Astrocyte of the cerebellum (primary cell): ENCODE measurements around the gene ADIPOR2.

ENCODE experiments used
- DNase-seq: peaks from one replicate; pipeline ENCODE4 v3.0.0-alpha.2; 2011; ENCODE audit warnings: low read depth
- H3K4me3 ChIP-seq: 2 replicates; pipeline ENCODE4 v1.5.1; 2011; ENCODE audit warnings: mild to moderate bottlenecking, low read depth, low read length, moderate library complexity
- in situ Hi-C: cut with HindIII; loops from 2 replicates; pipeline ENCODE4 v1.10.0; 2017; ENCODE audit warnings: low sequenced_read_pairs
- TF ChIP-seq, protein P1 (sequence below): IDR thresholded peaks from 2 replicates; pipeline ENCODE4 v1.5.1; 2012; ENCODE audit warnings: low read length, low read depth, moderate library complexity, mild to moderate bottlenecking; ENCODE audit errors: missing control alignments

Gene ADIPOR2

GRCh38 chr12:1776170-1776921, 85.5 kb downstream of the ADIPOR2 start:
- in situ Hi-C loops, result no loop called here
- DNase-seq, result no peak
- H3K4me3 ChIP-seq, result no peak overlapping the region
- TF ChIP-seq, protein P1, sequence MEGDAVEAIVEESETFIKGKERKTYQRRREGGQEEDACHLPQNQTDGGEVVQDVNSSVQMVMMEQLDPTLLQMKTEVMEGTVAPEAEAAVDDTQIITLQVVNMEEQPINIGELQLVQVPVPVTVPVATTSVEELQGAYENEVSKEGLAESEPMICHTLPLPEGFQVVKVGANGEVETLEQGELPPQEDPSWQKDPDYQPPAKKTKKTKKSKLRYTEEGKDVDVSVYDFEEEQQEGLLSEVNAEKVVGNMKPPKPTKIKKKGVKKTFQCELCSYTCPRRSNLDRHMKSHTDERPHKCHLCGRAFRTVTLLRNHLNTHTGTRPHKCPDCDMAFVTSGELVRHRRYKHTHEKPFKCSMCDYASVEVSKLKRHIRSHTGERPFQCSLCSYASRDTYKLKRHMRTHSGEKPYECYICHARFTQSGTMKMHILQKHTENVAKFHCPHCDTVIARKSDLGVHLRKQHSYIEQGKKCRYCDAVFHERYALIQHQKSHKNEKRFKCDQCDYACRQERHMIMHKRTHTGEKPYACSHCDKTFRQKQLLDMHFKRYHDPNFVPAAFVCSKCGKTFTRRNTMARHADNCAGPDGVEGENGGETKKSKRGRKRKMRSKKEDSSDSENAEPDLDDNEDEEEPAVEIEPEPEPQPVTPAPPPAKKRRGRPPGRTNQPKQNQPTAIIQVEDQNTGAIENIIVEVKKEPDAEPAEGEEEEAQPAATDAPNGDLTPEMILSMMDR, result no peak

GRCh38 chr12:1777798-1778197, 86.9 kb downstream of the ADIPOR2 start:
- in situ Hi-C loops, result no loop called here
- TF ChIP-seq, protein P1, result no peak
- no peak for DNase-seq
- H3K4me3 ChIP-seq, result no peak overlapping the region

DNA sequence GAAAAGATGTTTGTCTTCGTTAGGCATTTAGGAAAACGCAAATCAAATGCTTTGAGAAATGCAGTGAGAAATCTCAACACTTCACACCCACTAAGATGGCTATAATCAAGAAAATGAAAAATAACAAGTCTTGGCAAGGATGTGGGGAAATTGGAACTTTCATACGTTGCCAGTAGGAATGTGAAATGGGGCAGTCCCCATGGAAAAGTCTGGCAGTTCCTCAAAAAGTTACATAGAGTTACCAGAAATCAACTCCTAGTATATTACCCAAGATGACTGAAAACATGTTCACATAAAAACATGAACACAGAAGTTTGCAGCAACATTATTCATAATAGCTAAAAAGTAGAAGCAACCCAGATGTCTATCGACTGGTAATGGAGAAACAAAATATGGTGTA, 88.0 kb downstream of the ADIPOR2 start:
- DNase-seq, result no peak
- TF ChIP-seq, protein P1, result no peak
- no peak overlapping the region for H3K4me3 ChIP-seq
- in situ Hi-C loops, result no loop called here

- TF ChIP-seq, protein P1, result no peak
- peak; percentile 91 for DNase-seq
- in situ Hi-C loops, result no loop called here
- H3K4me3 ChIP-seq, result no peak overlapping the region
These were observed 88.9 kb downstream of the ADIPOR2 start for GRCh38 chr12:1779783-1780182.

DNA sequence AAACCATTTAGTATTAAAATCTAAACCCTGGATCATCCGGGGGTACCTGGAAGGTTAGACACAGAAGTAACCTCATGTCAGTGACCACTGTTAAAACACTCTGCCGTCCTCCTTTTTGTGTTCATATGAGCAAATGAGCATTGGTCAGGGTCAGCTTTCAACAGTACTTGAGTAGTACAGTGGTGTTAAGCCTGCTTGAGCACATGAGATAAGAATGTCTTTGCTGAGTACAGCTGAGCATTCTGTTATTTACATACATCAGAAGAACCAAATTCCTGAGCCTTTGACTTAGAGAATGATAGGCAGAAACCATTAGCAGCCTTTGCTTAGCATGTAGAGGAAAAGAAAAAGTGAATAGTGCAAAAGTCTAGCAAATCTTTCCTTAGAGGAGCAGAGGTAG, 90.9 kb downstream of the ADIPOR2 start:
- in situ Hi-C loops, result no loop called here
- TF ChIP-seq, protein P1, result no peak
- H3K4me3 ChIP-seq, result no peak overlapping the region

GRCh38 chr12:1782215-1782614, 91.3 kb downstream of the ADIPOR2 start:
- no peak for DNase-seq
- H3K4me3 ChIP-seq, result no peak overlapping the region
- TF ChIP-seq, protein P1, result no peak
- in situ Hi-C loops, result no loop called here

More for the DNA sequence above, 90.9 kb downstream of the ADIPOR2 start:
- DNase-seq, result no peak
